ENCODE data around the gene WASL. TPM values are rescaled to one million over a fixed set of nuclear protein-coding genes. Genes with fewer than 3 reads are reported as not detected.

WASL gene
- total and polyA plus RNA-seq, 10 of the 15 experiments (the other 5 are each of a cell fraction or from before 2014, with no cell fraction given), result 2.0 to 6.4 (median 3.5) TPM

DNA sequence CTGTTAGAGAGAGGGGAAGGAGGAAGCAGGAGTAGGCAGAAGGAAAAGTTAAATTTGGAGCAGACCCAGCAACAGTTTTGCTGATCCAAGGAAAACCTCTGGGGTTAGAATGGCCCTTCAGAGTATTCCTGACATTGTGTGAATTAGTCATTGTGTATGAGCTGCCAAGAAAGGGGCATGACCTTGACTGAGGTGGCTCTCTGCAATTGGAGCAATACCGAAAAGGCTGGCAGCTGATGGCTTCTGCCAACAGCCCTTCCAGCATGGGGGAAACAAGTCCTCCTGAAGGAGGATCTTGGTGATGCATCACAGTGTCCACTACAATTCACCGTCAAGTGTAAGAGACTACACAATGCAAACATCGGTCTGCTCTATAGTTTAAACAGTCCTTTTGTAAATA lies 20.6 kb upstream of the WASL start:
- no TSS peak for BruUV-seq (replicated peaks)

More for the DNA sequence above, 20.6 kb upstream of the WASL start:
- no peak for DNase-seq (ENCODE audit: low read depth, low spot score)
- TF ChIP-seq RFX5 (IDR thresholded peaks at IDR 0.05; ENCODE audit: low read depth, low read length) (no peak), FOXM1 (IDR thresholded peaks at IDR 0.05; ENCODE audit: low read depth, low read length) (no peak), RUNX3 (IDR thresholded peaks at IDR 0.05; ENCODE audit: low read length) (no peak), BACH1 (IDR thresholded peaks at IDR 0.05; ENCODE audit: borderline replicate concordance) (no peak), TCF7 (IDR thresholded peaks at IDR 0.05; ENCODE audit: borderline replicate concordance) (no peak), TCF3 (IDR thresholded peaks at IDR 0.05; ENCODE audit: borderline replicate concordance, insufficient read depth, low read depth, low read length) (no peak), YBX1 (IDR thresholded peaks at IDR 0.05) (no peak), RCOR1 (conservative IDR thresholded peaks at IDR 0.05; ENCODE audit: low read depth, low read length) (no peak), IRF3 (IDR thresholded peaks at IDR 0.05) (no peak), ASH2L (IDR thresholded peaks at IDR 0.05; ENCODE audit: borderline replicate concordance, low read depth) (no peak)
- Histone ChIP-seq H3K79me2 (ENCODE audit: control insufficient read depth, insufficient read depth, low read length) (no peaks in the 10 kb centered on the region), H3K9me3 (replicated peaks; ENCODE audit: control insufficient read depth, insufficient read depth, low read length) (no peaks in the 10 kb centered on the region; the same call in 2 of the 3 replicates), H3K9ac (ENCODE audit: control insufficient read depth, insufficient read depth, low read length) (no peak overlapping the region), H3K36me3 (ENCODE audit: control insufficient read depth in 2 of 2, insufficient read depth in 2 of 2, low read length in 1 of 2) (no peaks in the 10 kb centered on the region), H3K4me1 (ENCODE audit: control insufficient read depth, insufficient read depth, low read length) (no peaks in the 10 kb centered on the region), H3K4me3 (no peak overlapping the region), H3K4me2 (ENCODE audit: control insufficient read depth, insufficient read depth) (no peak overlapping the region), H4K20me1 (ENCODE audit: control insufficient read depth, insufficient read depth) (no peaks in the 10 kb centered on the region), H3K27me3 (replicated peaks in 1 of 2; ENCODE audit: control insufficient read depth in 2 of 2, insufficient read depth in 2 of 2, low read length in 1 of 2) (no peaks in the 10 kb centered on the region), H3K27ac (ENCODE audit: control insufficient read depth, insufficient read depth) (no peak overlapping the region), H2AFZ (ENCODE audit: control insufficient read depth, low read depth, low read length) (no peak overlapping the region)
- 93% methylated on average over 3 of the region's 3 CpGs for WGBS (ENCODE audit: insufficient coverage, insufficient replicate concordance, low lambda C conversion rate, missing lambda C conversion rate)
- SMC1A ChIA-PET (ENCODE audit: uncharacterized antibody, unreplicated experiment), result interaction anchor here (1.6 to 6.1 kb wide), 4 partner anchors 10 to 29 kb away, joined by 3 to 29 read pairs (median 24); partner anchors contain the start of gene WASL
- ATAC-seq, result no peak
- RAD21 ChIA-PET (ENCODE audit: unreplicated experiment), result interaction anchor here (1.5 to 3.4 kb wide), 2 partner anchors 24 to 95 kb away, joined by 4 to 11 read pairs; no protein-coding TSS in a partner anchor
- FAIRE-seq, result no peak
- in situ Hi-C loops (cut with MboI), result no loop called here
- POLR2A ChIA-PET, result interaction anchor here (2.9 kb wide), 1 partner anchor 20 kb away, joined by 13 read pairs; the partner anchor contains the start of gene WASL
- CTCF ChIA-PET, result interaction anchor here (3.1 kb wide), 1 partner anchor 29 kb away, joined by 12 read pairs; no protein-coding TSS in a partner anchor
- intact Hi-C loops (cut with micrococcal nuclease; ENCODE audit: unreplicated experiment), result no loop called here
